GM21576 (cell line): ENCODE measurements around the gene NEAT1.

Source experiments
- ATAC-seq: cut with Tn5 transposase; IDR thresholded peaks from one replicate; pipeline ENCODE4 v1.9.1; 2021; ENCODE audit warnings: mild to moderate bottlenecking, moderate library complexity; ENCODE audit not compliant: unreplicated experiment

NEAT1 gene

GRCh38 chr11:65478388-65479183, 56.0 kb downstream of the NEAT1 start:
- ATAC-seq, result no peak

- ATAC-seq, result no peak
Observed at GRCh38 chr11:65479184-65480145, 56.9 kb downstream of the NEAT1 start.

GRCh38 chr11:65482306-65482850, 59.8 kb downstream of the NEAT1 start:
- no peak for ATAC-seq

- ATAC-seq, result no peak
Observed at GRCh38 chr11:65485920-65486219, 63.3 kb downstream of the NEAT1 start.

- ATAC-seq, result no peak
Observed at GRCh38 chr11:65486570-65487466, 64.2 kb downstream of the NEAT1 start.

GRCh38 chr11:65487467-65488272, 65.1 kb downstream of the NEAT1 start:
- ATAC-seq, result peak; percentile 49

GRCh38 chr11:65488273-65489034, 65.9 kb downstream of the NEAT1 start:
- ATAC-seq, result no peak

GRCh38 chr11:65489035-65489705, 66.6 kb downstream of the NEAT1 start:
- no peak for ATAC-seq

GRCh38 chr11:65489706-65490320, 67.2 kb downstream of the NEAT1 start:
- ATAC-seq, result no peak

GRCh38 chr11:65491163-65491465, 68.5 kb downstream of the NEAT1 start:
- no peak for ATAC-seq

- no peak for ATAC-seq
Observed at GRCh38 chr11:65491614-65492386, 69.2 kb downstream of the NEAT1 start.

- ATAC-seq, result no peak
Observed at GRCh38 chr11:65492387-65492636, 69.7 kb downstream of the NEAT1 start.

GRCh38 chr11:65492637-65493366, 70.2 kb downstream of the NEAT1 start:
- no peak for ATAC-seq

- ATAC-seq, result no peak
Observed at GRCh38 chr11:65493367-65494176, 71.0 kb downstream of the NEAT1 start.
